CD1c-positive myeloid dendritic cell (primary cell): Measurements from ENCODE around the gene LYRM4.

Experiments used
- DNase-seq: peaks from one replicate; pipeline ENCODE4 v3.0.0-alpha.2; 2016; ENCODE audit errors: extremely low spot score

The LYRM4 gene

GRCh38 chr6:5205877-5206850 is 54.6 kb downstream of the LYRM4 start:
- peak; percentile 43 for DNase-seq

- no peak for DNase-seq
These were observed 55.7 kb downstream of the LYRM4 start for GRCh38 chr6:5205035-5205507.

GRCh38 chr6:5204376-5204775 is 56.4 kb downstream of the LYRM4 start:
- DNase-seq = no peak

- DNase-seq = no peak
These were observed 57.2 kb downstream of the LYRM4 start for GRCh38 chr6:5203546-5203945.

- no peak for DNase-seq
These were observed 57.8 kb downstream of the LYRM4 start for GRCh38 chr6:5202941-5203340.

- no peak for DNase-seq
These were observed 58.5 kb downstream of the LYRM4 start for GRCh38 chr6:5202206-5202605.

- no peak for DNase-seq
These were observed 59.5 kb downstream of the LYRM4 start for GRCh38 chr6:5201271-5201670.

- no peak for DNase-seq
These were observed 61.0 kb downstream of the LYRM4 start for GRCh38 chr6:5199702-5200101.

- no peak for DNase-seq
These were observed 61.5 kb downstream of the LYRM4 start for GRCh38 chr6:5199283-5199682.

GRCh38 chr6:5197084-5197483 is 63.7 kb downstream of the LYRM4 start:
- DNase-seq = no peak

- no peak for DNase-seq
These were observed 68.5 kb downstream of the LYRM4 start for GRCh38 chr6:5192135-5192794.

- no peak for DNase-seq
These were observed 69.0 kb downstream of the LYRM4 start for GRCh38 chr6:5191722-5192121.

- no peak for DNase-seq
These were observed 69.5 kb downstream of the LYRM4 start for GRCh38 chr6:5191222-5191621.

GRCh38 chr6:5190507-5190906 is 70.2 kb downstream of the LYRM4 start:
- no peak for DNase-seq

GRCh38 chr6:5188646-5189045 is 72.1 kb downstream of the LYRM4 start:
- DNase-seq = no peak

- no peak for DNase-seq
These were observed 75.9 kb downstream of the LYRM4 start for GRCh38 chr6:5184878-5185277.

- no peak for DNase-seq
These were observed 76.5 kb downstream of the LYRM4 start for GRCh38 chr6:5184218-5184617.

- no peak for DNase-seq
These were observed 79.0 kb downstream of the LYRM4 start for GRCh38 chr6:5181510-5182317.

- no peak for DNase-seq
These were observed 80.1 kb downstream of the LYRM4 start for GRCh38 chr6:5180636-5181035.

- no peak for DNase-seq
These were observed 80.8 kb downstream of the LYRM4 start for GRCh38 chr6:5179917-5180316.

- DNase-seq = no peak
These were observed 81.9 kb downstream of the LYRM4 start for GRCh38 chr6:5178806-5179205.

- peak; percentile 11 for DNase-seq
These were observed 85.1 kb downstream of the LYRM4 start for GRCh38 chr6:5175635-5176034.
